Measurements from ENCODE around the gene DOC2B.
"Not testable (repeated sequence)": the region's sequence is repeated elsewhere in the genome, so short reads cannot be mapped to it uniquely, and the experiment has no call there.

DOC2B gene

GRCh38 chr17:189444-189843, 8.0 kb upstream of the DOC2B start:
- no peak for DNase-seq (ENCODE audit: low read depth)

- DNase-seq (ENCODE audit: low read depth): no peak
Measured at GRCh38 chr17:187130-187529, 5.7 kb upstream of the DOC2B start.

GRCh38 chr17:185445-186138, 4.1 kb upstream of the DOC2B start:
- DNase-seq (ENCODE audit: low read depth): no peak

GRCh38 chr17:183021-183420, 1.6 kb upstream of the DOC2B start:
- DNase-seq (ENCODE audit: low read depth): no peak

GRCh38 chr17:182050-182751, 751 bp upstream of the DOC2B start:
- no peak for DNase-seq (ENCODE audit: low read depth)

GRCh38 chr17:180381-181244, 837 bp downstream of the DOC2B start:
- DNase-seq (ENCODE audit: low read depth): no peak

- no peak for DNase-seq (ENCODE audit: low read depth)
Measured at GRCh38 chr17:179781-180380, 1.6 kb downstream of the DOC2B start.

GRCh38 chr17:179066-179432, 2.4 kb downstream of the DOC2B start:
- DNase-seq (ENCODE audit: low read depth): no peak

GRCh38 chr17:178292-179065, 3.0 kb downstream of the DOC2B start:
- DNase-seq (ENCODE audit: low read depth): no peak

- DNase-seq (ENCODE audit: low read depth): no peak
Measured at GRCh38 chr17:177762-178161, 3.7 kb downstream of the DOC2B start.

- DNase-seq (ENCODE audit: low read depth): no peak
Measured at GRCh38 chr17:177155-177554, 4.3 kb downstream of the DOC2B start.

GRCh38 chr17:173166-173911, 8.1 kb downstream of the DOC2B start:
- no peak for DNase-seq (ENCODE audit: low read depth)

- DNase-seq (ENCODE audit: low read depth): no peak
Measured at GRCh38 chr17:172401-172800, 9.0 kb downstream of the DOC2B start.

- no peak for DNase-seq (ENCODE audit: low read depth)
Measured at GRCh38 chr17:171871-172270, 9.6 kb downstream of the DOC2B start.

GRCh38 chr17:170130-170670, 11.2 kb downstream of the DOC2B start:
- no peak for DNase-seq (ENCODE audit: low read depth)

GRCh38 chr17:168614-169013, 12.8 kb downstream of the DOC2B start:
- DNase-seq (ENCODE audit: low read depth): not testable (repeated sequence)

GRCh38 chr17:165939-166338, 15.5 kb downstream of the DOC2B start:
- no peak for DNase-seq (ENCODE audit: low read depth)

- peak; percentile 10 for DNase-seq (ENCODE audit: low read depth)
Measured at GRCh38 chr17:164303-165235, 16.9 kb downstream of the DOC2B start.

- DNase-seq (ENCODE audit: low read depth): no peak
Measured at GRCh38 chr17:163514-164098, 17.8 kb downstream of the DOC2B start.

All from stromal cell of bone marrow (primary cell).